ENCODE results near the gene ZMYM1.
"Not testable (repeated sequence)": the region's sequence is repeated elsewhere in the genome, so short reads cannot be mapped to it uniquely, and the experiment has no call there.

Gene ZMYM1

GRCh38 chr1:35079003-35079930 lies at the start of gene ZMYM1:
Gene ZMYM1, plus strand, starts transcription at chr1:35079385. Its CDS starts 14,603 bp downstream, at chr1:35093988.
- peak; percentile 95 for DNase-seq (ENCODE audit: low spot score)

- DNase-seq (ENCODE audit: low spot score), result no peak
Measured at GRCh38 chr1:35029761-35030160, 49.4 kb upstream of the ZMYM1 start.

- no peak for DNase-seq (ENCODE audit: low spot score)
Measured at GRCh38 chr1:35030338-35030737, 48.8 kb upstream of the ZMYM1 start.

- DNase-seq (ENCODE audit: low spot score), result peak; percentile 59
Measured at GRCh38 chr1:35030756-35031446, 48.3 kb upstream of the ZMYM1 start.

- no peak for DNase-seq (ENCODE audit: low spot score)
Measured at GRCh38 chr1:35032384-35032739, 46.8 kb upstream of the ZMYM1 start.

- DNase-seq (ENCODE audit: low spot score), result no peak
Measured at GRCh38 chr1:35033346-35033745, 45.8 kb upstream of the ZMYM1 start.

- DNase-seq (ENCODE audit: low spot score), result no peak
Measured at GRCh38 chr1:35036621-35037020, 42.6 kb upstream of the ZMYM1 start.

GRCh38 chr1:35037206-35037605 lies 42.0 kb upstream of the ZMYM1 start:
- DNase-seq (ENCODE audit: low spot score), result no peak

GRCh38 chr1:35038723-35039122 lies 40.5 kb upstream of the ZMYM1 start:
- no peak for DNase-seq (ENCODE audit: low spot score)

GRCh38 chr1:35043498-35043897 lies 35.7 kb upstream of the ZMYM1 start:
- no peak for DNase-seq (ENCODE audit: low spot score)

GRCh38 chr1:35044431-35044830 lies 34.8 kb upstream of the ZMYM1 start:
- no peak for DNase-seq (ENCODE audit: low spot score)

- no peak for DNase-seq (ENCODE audit: low spot score)
Measured at GRCh38 chr1:35046730-35047129, 32.5 kb upstream of the ZMYM1 start.

- peak; percentile 89 for DNase-seq (ENCODE audit: low spot score)
Measured at GRCh38 chr1:35047188-35047858, 31.9 kb upstream of the ZMYM1 start.

- DNase-seq (ENCODE audit: low spot score), result no peak
Measured at GRCh38 chr1:35049116-35049515, 30.1 kb upstream of the ZMYM1 start.

GRCh38 chr1:35053433-35053832 lies 25.8 kb upstream of the ZMYM1 start:
- no peak for DNase-seq (ENCODE audit: low spot score)

GRCh38 chr1:35054282-35054681 lies 24.9 kb upstream of the ZMYM1 start:
- not testable (repeated sequence) for DNase-seq (ENCODE audit: low spot score)

- DNase-seq (ENCODE audit: low spot score), result not testable (repeated sequence)
Measured at GRCh38 chr1:35058321-35058720, 20.9 kb upstream of the ZMYM1 start.

GRCh38 chr1:35058988-35059387 lies 20.2 kb upstream of the ZMYM1 start:
- DNase-seq (ENCODE audit: low spot score), result no peak

- DNase-seq (ENCODE audit: low spot score), result no peak
Measured at GRCh38 chr1:35062518-35063196, 16.5 kb upstream of the ZMYM1 start.

GRCh38 chr1:35064265-35064664 lies 14.9 kb upstream of the ZMYM1 start:
- no peak for DNase-seq (ENCODE audit: low spot score)

GRCh38 chr1:35069746-35070145 lies 9.4 kb upstream of the ZMYM1 start:
- no peak for DNase-seq (ENCODE audit: low spot score)

GRCh38 chr1:35073265-35073811 lies 5.8 kb upstream of the ZMYM1 start:
- DNase-seq (ENCODE audit: low spot score), result no peak
